Gastroesophageal sphincter (tissue), 3 donors: Measurements from ENCODE around the gene ZCCHC14.

Experiments used
- CTCF ChIP-seq, 4 experiments: fragments of 200-600 bp in 2 of 4; fragments of 450-650 bp in 2 of 4; sonication (generic) in 1 of 4; IDR thresholded peaks; one replicate each; pipeline ENCODE4 v1.5.1; 2017 to 2019; ENCODE audit warnings: antibody characterized with exemption in 4 of 4, mild to moderate bottlenecking in 2 of 4, moderate library complexity in 2 of 4
- POLR2A ChIP-seq, 2 donors: fragments of 450-650 bp; IDR thresholded peaks; one replicate each; pipeline ENCODE4 v1.6.1; 2017; ENCODE audit warnings: antibody characterized with exemption in 2 of 2, mild to moderate bottlenecking in 2 of 2, moderate library complexity in 1 of 2

GRCh38 chr16:87463722-87464690, 28.8 kb downstream of the ZCCHC14 start:
- no peak for TF ChIP-seq POLR2A (IDR thresholded peaks at IDR 0.05)
- TF ChIP-seq CTCF (IDR thresholded peaks at IDR 0.05) = no peak
